OCI-LY1 (cell line): Measurements from ENCODE around the gene NKAIN4.

Experiments used
- H2AFZ ChIP-seq: fragments of 200-600 bp; sonication (generic), shearing (Covaris generic); 2 replicates; pipeline ENCODE4 v1.6.0; 2014; ENCODE audit warnings: antibody characterized with exemption, mild to moderate bottlenecking, low read length
- H3F3A ChIP-seq: fragments of 200-600 bp; sonication (generic), shearing (Covaris generic); 2 replicates; pipeline ENCODE4 v1.6.0; 2014; ENCODE audit warnings: mild to moderate bottlenecking, antibody characterized with exemption, low read length, moderate library complexity; ENCODE audit not compliant: insufficient read depth
- H3K27ac ChIP-seq: fragments of 200-600 bp; sonication (generic); 2 replicates; pipeline ENCODE4 v1.5.1; 2014; ENCODE audit warnings: low read length, mixed run types, mild to moderate bottlenecking, low read depth; ENCODE audit not compliant: poor library complexity, severe bottlenecking
- H3K27me3 ChIP-seq: fragments of 200-600 bp; sonication (generic); 2 replicates; pipeline ENCODE4 v1.6.0; 2014; ENCODE audit warnings: antibody characterized with exemption, mild to moderate bottlenecking, low read length, moderate library complexity; ENCODE audit not compliant: insufficient read depth
- H3K36me3 ChIP-seq: fragments of 200-600 bp; sonication (generic); 2 replicates; pipeline ENCODE4 v1.6.1; 2014; ENCODE audit warnings: mild to moderate bottlenecking, antibody characterized with exemption, low read length, moderate library complexity, mixed read lengths; ENCODE audit not compliant: insufficient read depth
- H3K4me1 ChIP-seq: fragments of 200-600 bp; sonication (generic); 2 replicates; pipeline ENCODE4 v1.5.1; 2014; ENCODE audit warnings: mild to moderate bottlenecking, low read length, moderate library complexity; ENCODE audit not compliant: insufficient read depth, severe bottlenecking
- H3K4me2 ChIP-seq: fragments of 200-600 bp; sonication (generic), shearing (Covaris generic); 2 replicates; pipeline ENCODE4 v1.6.1; 2014; ENCODE audit warnings: low read length
- H3K4me3 ChIP-seq: fragments of 200-600 bp; sonication (generic); 2 replicates; pipeline ENCODE4 v1.5.1; 2014; ENCODE audit warnings: low read length, low read depth, mild to moderate bottlenecking, mixed read lengths; ENCODE audit not compliant: poor library complexity, severe bottlenecking
- H3K79me2 ChIP-seq: fragments of 200-600 bp; shearing (Covaris generic); 2 replicates; pipeline ENCODE4 v1.6.1; 2016; ENCODE audit warnings: mixed run types, low read length, mixed read lengths; ENCODE audit not compliant: insufficient read depth
- H3K9ac ChIP-seq: fragments of 200-600 bp; sonication (generic), shearing (Covaris generic); 2 replicates; pipeline ENCODE4 v1.6.1; 2014; ENCODE audit warnings: mild to moderate bottlenecking, low read length, mixed read lengths
- H3K9me2 ChIP-seq: fragments of 200-600 bp; sonication (generic), shearing (Covaris generic); 2 replicates; pipeline ENCODE4 v1.6.1; 2014; ENCODE audit warnings: low read depth, mild to moderate bottlenecking, low read length, mixed read lengths
- H3K9me3 ChIP-seq: fragments of 200-600 bp; shearing (Covaris generic); 2 replicates; pipeline ENCODE4 v1.6.1; 2014; ENCODE audit warnings: low read length, mixed read lengths
- H4K20me1 ChIP-seq: fragments of 200-600 bp; sonication (generic), shearing (Covaris generic); 2 replicates; pipeline ENCODE4 v1.6.0; 2016; ENCODE audit warnings: mild to moderate bottlenecking, low read length; ENCODE audit not compliant: insufficient read depth
- CTCF ChIP-seq: fragments of 200-600 bp; sonication (generic), shearing (Covaris generic); IDR thresholded peaks from 2 replicates; pipeline ENCODE4 v1.5.1; 2017; ENCODE audit warnings: mild to moderate bottlenecking, antibody characterized with exemption, low read length, moderate library complexity, mixed read lengths
- EZH2 ChIP-seq: fragments of 200-600 bp; sonication (generic), shearing (Covaris generic); IDR thresholded peaks from 2 replicates; pipeline ENCODE4 v1.8.0; 2017; ENCODE audit warnings: borderline replicate concordance, mixed run types, mild to moderate bottlenecking, antibody characterized with exemption, low read length, moderate library complexity, mixed read lengths

NKAIN4 gene

DNA sequence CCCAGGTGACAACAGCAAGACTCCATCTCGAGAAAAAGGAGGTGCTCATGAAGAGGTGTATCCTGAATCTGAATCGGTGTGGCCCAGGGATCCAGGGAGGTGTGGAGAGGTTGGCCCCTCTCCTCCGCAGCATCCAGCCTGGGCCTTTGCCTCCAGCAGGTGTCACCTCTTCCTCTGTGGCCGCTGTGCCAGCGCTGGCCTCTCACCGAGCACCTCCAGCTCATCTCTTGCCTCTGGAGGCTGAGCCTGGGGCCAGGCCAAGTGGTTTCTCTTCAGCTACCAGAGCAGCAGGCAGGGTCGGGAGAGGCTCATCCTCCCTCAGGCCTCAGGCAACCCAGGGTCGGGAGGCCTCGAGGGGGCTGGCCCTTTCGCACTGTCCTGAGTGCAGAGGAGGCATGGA is 37.5 kb upstream of the NKAIN4 start:
- Histone ChIP-seq H3K4me3 (no peak overlapping the region), H2AFZ (no peak overlapping the region), H3K4me1 (no peaks in the 10 kb centered on the region), H3F3A (no peaks in the 10 kb centered on the region), H3K9ac (no peak overlapping the region), H3K4me2 (no peak overlapping the region), H3K36me3 (peaks cover 4% of the 10 kb centered on the region; the same call in 1 of the 2 replicates), H3K9me2 (no peaks in the 10 kb centered on the region), H3K9me3 (no peaks in the 10 kb centered on the region), H3K27me3 (no peaks in the 10 kb centered on the region), H3K27ac (no peak overlapping the region), H3K79me2 (no peaks in the 10 kb centered on the region), H4K20me1 (no peaks in the 10 kb centered on the region)
- TF ChIP-seq EZH2 (no peak), CTCF (no peak)

DNA sequence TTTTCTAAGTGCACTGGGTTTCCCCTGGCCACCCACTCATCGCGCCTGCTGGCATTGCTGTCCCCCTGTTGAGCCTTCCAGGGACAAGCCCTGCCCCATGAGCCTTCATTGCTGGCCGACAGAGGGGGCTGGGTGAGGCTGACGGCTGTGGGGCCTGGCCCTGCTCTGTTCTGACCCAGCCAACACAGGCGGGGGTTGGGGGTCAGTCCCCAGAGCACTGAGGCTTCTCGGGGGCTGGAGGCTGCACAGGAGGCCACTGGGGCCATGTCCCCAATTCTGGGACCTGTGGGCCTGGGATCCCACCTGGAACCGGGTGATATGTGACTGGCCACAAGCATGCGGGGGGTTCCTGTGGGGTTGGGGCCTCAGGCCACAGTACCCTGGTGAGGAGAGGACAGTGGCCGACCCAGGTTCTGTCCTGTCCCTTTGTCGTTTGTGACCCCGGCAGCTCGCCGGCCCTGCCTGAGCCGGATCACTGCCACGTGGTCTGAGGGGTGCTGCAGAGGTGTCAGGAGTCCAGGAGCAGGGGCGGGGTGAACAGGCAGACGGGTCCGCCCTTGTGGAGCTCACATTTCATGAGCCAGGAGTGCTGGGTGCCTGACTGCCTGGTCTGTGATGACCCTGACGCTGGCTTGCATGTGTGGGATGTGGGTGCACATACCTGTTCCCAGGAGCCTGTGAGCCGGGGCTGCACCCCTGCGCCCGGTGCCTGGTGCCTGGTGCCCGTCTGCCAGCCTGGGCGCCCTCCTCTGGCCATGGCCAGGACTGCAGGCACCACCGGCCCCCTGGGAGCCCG is 36.6 kb upstream of the NKAIN4 start:
- H3K9me2 ChIP-seq: no peaks in the 10 kb centered on the region
- H3K36me3 ChIP-seq: peaks cover 4% of the 10 kb centered on the region; the same call in 1 of the 2 replicates
- H3K9ac ChIP-seq: no peak overlapping the region
- no peaks in the 10 kb centered on the region for H3K9me3 ChIP-seq
- TF ChIP-seq EZH2: no peak
- TF ChIP-seq CTCF: peak; percentile 57
- no peak overlapping the region for H2AFZ ChIP-seq
- no peak overlapping the region for H3K4me2 ChIP-seq
- no peaks in the 10 kb centered on the region for H3F3A ChIP-seq
- H3K4me3 ChIP-seq: no peak overlapping the region
- no peak overlapping the region for H3K27ac ChIP-seq
- no peaks in the 10 kb centered on the region for H3K4me1 ChIP-seq
- H4K20me1 ChIP-seq: no peaks in the 10 kb centered on the region
- H3K27me3 ChIP-seq: no peaks in the 10 kb centered on the region
- no peaks in the 10 kb centered on the region for H3K79me2 ChIP-seq

- Histone ChIP-seq H2AFZ (no peak overlapping the region), H3K4me1 (no peaks in the 10 kb centered on the region), H3K36me3 (peaks cover 4% of the 10 kb centered on the region; the same call in 1 of the 2 replicates), H3K79me2 (no peaks in the 10 kb centered on the region), H3K9ac (no peak overlapping the region), H4K20me1 (no peaks in the 10 kb centered on the region), H3K9me3 (no peaks in the 10 kb centered on the region), H3F3A (no peaks in the 10 kb centered on the region), H3K4me2 (no peak overlapping the region), H3K4me3 (no peak overlapping the region), H3K27me3 (no peaks in the 10 kb centered on the region), H3K9me2 (no peaks in the 10 kb centered on the region), H3K27ac (no peak overlapping the region)
- no peak for TF ChIP-seq EZH2
- no peak for TF ChIP-seq CTCF
Observed at GRCh38 chr20:63290136-63290676, 35.9 kb upstream of the NKAIN4 start.
